ENCODE data around the gene SLC38A8.

SLC38A8 gene

DNA sequence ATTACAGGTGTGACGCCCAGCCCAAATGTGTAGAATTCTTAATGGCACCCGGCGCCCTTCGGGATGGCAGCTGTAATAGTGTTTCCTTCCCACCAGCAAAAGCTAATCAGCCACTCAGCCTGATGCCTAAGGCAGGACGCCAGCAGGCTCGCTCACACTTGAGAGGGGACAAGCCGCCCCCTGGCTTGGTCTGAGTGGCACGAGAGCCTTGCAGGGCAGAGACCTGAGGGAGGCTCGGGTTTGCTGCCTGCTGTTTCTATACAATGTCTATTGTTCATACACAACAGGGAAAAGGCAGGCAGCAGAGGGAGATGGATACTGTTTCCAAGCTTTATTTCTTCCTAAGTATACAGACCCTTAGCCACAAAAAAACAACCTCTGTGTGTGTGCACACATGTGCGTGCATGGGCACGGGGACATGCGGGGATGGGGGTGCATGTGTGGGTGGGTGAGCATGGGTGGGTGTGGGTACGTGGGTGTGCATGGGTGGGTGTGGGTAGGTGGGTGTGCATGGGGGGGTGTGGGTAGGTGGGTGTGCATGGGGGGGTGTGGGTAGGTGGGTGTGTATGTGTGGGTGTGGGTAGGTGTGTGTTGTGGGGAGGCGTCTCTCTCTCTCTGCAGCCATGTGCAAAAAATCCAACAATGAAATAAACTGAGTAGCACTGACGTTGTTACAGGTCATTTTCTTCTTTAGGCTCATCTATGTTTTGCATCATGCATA lies 10.0 kb downstream of the SLC38A8 start:
- no peaks in the 10 kb centered on the region for H3K36me3 ChIP-seq (ENCODE audit: control insufficient read depth, insufficient read depth, low read length)
- H3K27ac ChIP-seq (ENCODE audit: low read depth, low read length) = no peak overlapping the region
- H3K4me1 ChIP-seq (ENCODE audit: control insufficient read depth, insufficient read depth, low read length) = no peaks in the 10 kb centered on the region
- H3K9ac ChIP-seq (ENCODE audit: low read length) = no peak overlapping the region
- H3K27me3 ChIP-seq (ENCODE audit: control insufficient read depth, insufficient read depth, low read length) = no peaks in the 10 kb centered on the region
- no peak overlapping the region for H3K4me3 ChIP-seq (ENCODE audit: low read length)

DNA sequence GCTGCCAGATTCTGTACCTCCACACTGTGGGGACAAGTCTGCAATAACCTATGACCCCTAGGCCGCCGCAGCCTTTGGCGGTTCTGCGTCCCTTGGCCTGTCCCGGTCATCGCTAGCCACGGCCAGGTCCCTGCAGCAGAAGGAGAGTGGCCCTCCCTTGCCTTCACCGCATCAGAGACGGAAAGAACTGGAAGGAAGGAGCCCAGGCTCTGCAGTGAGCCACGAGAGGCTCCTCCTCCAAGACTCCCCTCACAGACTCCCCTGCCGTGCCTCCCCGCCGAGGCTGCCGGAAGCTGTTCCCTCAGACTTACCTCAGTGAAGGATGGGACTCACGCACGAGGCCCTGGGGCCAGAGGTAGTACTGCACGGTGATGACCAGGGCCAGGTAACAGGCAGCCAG lies 11.0 kb downstream of the SLC38A8 start:
- Histone ChIP-seq H3K27ac (ENCODE audit: low read depth, low read length) (no peak overlapping the region), H3K4me3 (ENCODE audit: low read length) (no peak overlapping the region), H3K36me3 (ENCODE audit: control insufficient read depth, insufficient read depth, low read length) (no peaks in the 10 kb centered on the region), H3K27me3 (ENCODE audit: control insufficient read depth, insufficient read depth, low read length) (no peaks in the 10 kb centered on the region), H3K4me1 (ENCODE audit: control insufficient read depth, insufficient read depth, low read length) (no peaks in the 10 kb centered on the region), H3K9ac (ENCODE audit: low read length) (no peak overlapping the region)

DNA sequence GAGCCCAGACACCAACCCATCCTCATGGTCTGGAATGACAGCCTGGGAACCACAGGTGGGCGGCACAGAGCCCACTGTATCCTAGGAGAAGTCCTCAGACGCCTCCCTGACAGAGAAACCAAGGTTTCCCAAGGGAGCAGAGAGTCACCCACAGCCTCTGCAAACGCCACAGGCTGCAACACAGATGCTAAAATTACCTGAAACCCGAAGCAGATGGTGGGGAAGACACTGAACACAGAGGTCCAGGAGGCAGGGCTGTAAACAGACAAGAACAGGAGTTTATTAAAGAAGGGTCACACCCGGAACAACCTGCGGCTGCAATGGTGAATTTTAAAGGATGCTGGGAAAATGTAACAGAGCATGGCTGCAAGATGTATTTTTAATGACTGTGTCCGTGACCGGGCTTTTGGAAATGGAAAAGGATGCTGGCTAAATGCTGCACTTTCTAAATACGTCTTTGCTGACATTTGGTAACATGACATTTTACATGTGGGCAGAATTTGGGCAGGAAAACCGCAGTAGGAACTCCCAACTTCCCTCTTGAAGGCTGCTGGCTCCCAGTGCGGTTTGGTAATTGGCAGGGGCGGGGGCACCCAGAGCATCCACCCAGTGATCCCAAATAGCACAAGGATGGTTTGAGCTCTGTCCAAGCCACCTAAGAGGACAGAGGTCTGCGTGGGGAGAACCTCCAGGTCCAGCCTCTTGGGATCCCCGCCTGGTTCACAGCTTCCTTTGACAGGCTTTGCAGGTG lies 13.1 kb downstream of the SLC38A8 start:
- H3K36me3 ChIP-seq (ENCODE audit: control insufficient read depth, insufficient read depth, low read length) = no peaks in the 10 kb centered on the region
- H3K4me1 ChIP-seq (ENCODE audit: control insufficient read depth, insufficient read depth, low read length) = no peaks in the 10 kb centered on the region
- no peak overlapping the region for H3K27ac ChIP-seq (ENCODE audit: low read depth, low read length)
- no peak overlapping the region for H3K4me3 ChIP-seq (ENCODE audit: low read length)
- no peaks in the 10 kb centered on the region for H3K27me3 ChIP-seq (ENCODE audit: control insufficient read depth, insufficient read depth, low read length)
- H3K9ac ChIP-seq (ENCODE audit: low read length) = no peak overlapping the region

DNA sequence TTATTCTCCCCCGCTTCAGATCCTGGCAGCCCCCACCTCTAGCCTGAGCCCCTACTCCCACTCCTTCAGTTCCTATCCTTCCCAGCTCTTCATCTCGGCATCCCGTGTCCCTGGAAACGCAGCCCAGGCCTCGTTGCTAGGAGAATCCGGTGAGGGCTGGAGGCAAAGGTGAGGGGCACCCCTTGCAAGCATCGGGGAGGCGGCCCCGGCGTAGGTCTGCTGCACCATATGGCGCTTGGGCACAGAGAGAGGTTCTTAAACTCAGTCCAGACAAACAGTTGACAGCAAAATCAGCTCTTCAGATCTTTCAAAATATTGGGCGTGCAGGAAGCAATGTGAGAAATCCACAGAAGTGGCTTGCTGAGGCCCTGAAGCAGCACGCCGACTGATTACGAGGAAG lies 15.0 kb downstream of the SLC38A8 start:
- Histone ChIP-seq H3K27ac (ENCODE audit: low read depth, low read length) (no peak overlapping the region), H3K36me3 (ENCODE audit: control insufficient read depth, insufficient read depth, low read length) (no peaks in the 10 kb centered on the region), H3K4me1 (ENCODE audit: control insufficient read depth, insufficient read depth, low read length) (no peaks in the 10 kb centered on the region), H3K9ac (ENCODE audit: low read length) (no peak overlapping the region), H3K27me3 (ENCODE audit: control insufficient read depth, insufficient read depth, low read length) (no peaks in the 10 kb centered on the region), H3K4me3 (ENCODE audit: low read length) (no peak overlapping the region)

DNA sequence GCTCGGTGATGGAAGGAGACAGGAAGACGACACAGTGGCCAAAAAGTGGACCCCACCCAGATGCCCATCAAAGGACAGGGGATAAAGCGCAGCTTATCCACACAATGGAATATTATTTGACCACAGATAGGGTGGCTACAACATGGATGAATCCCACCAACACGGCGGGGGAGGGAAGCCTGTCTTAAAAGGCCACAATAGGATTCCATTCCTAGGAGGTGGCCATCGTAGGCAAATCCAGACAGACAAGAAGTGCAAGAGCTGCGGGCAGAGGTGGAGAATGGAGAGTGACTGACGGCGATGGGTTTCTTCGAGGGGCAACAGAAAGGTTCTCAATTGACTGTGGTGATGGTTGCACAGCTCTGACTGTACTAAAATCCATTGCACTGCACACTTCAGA lies 16.0 kb downstream of the SLC38A8 start:
- Histone ChIP-seq H3K27ac (ENCODE audit: low read depth, low read length) (no peak overlapping the region), H3K36me3 (ENCODE audit: control insufficient read depth, insufficient read depth, low read length) (no peaks in the 10 kb centered on the region), H3K9ac (ENCODE audit: low read length) (no peak overlapping the region), H3K4me1 (ENCODE audit: control insufficient read depth, insufficient read depth, low read length) (no peaks in the 10 kb centered on the region), H3K4me3 (ENCODE audit: low read length) (no peak overlapping the region), H3K27me3 (ENCODE audit: control insufficient read depth, insufficient read depth, low read length) (no peaks in the 10 kb centered on the region)

DNA sequence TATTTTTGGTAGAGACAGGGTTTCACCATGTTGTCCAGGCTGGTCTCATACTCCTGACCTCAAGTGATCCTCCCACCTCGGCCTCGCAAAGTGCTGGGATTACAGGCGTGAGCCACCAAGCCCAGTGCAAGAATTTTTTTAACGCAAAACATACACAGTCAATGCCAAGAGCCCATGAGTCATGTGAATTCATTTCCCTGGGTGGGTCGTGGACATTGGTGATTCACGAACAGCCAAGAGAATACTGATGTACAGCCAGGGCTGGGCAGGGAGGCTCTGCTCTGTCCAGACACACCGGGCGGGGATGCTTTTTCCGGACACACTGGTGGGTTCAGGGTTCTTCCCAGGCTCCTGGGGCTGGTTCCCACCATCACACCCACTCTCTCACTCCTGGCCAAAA lies 17.7 kb downstream of the SLC38A8 start:
- no peaks in the 10 kb centered on the region for H3K36me3 ChIP-seq (ENCODE audit: control insufficient read depth, insufficient read depth, low read length)
- no peak overlapping the region for H3K4me3 ChIP-seq (ENCODE audit: low read length)
- no peaks in the 10 kb centered on the region for H3K27me3 ChIP-seq (ENCODE audit: control insufficient read depth, insufficient read depth, low read length)
- H3K4me1 ChIP-seq (ENCODE audit: control insufficient read depth, insufficient read depth, low read length) = no peaks in the 10 kb centered on the region
- no peak overlapping the region for H3K27ac ChIP-seq (ENCODE audit: low read depth, low read length)
- H3K9ac ChIP-seq (ENCODE audit: low read length) = no peak overlapping the region

DNA sequence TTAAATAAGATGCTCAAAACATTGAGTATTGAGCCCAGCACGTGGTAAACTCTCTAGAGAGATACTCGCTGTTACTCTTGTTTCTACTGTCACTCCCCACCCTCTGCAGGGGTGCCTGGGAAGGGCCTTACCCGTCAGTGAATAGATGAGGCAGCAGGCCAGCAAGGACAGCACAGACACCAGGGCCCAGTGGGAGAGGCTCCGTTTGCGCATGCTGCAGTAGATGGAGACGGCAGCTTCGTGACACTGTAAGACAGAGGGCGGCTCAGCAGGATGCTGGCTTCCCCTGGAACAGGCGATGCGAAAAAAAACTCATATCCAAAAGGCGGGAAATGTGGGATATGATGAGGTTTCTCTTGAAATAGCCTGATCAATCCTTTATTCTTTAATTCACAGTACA lies 20.0 kb downstream of the SLC38A8 start:
- H3K27me3 ChIP-seq (ENCODE audit: control insufficient read depth, insufficient read depth, low read length) = no peaks in the 10 kb centered on the region
- no peaks in the 10 kb centered on the region for H3K4me1 ChIP-seq (ENCODE audit: control insufficient read depth, insufficient read depth, low read length)
- no peaks in the 10 kb centered on the region for H3K36me3 ChIP-seq (ENCODE audit: control insufficient read depth, insufficient read depth, low read length)
- no peak overlapping the region for H3K9ac ChIP-seq (ENCODE audit: low read length)
- H3K4me3 ChIP-seq (ENCODE audit: low read length) = no peak overlapping the region
- H3K27ac ChIP-seq (ENCODE audit: low read depth, low read length) = no peak overlapping the region

DNA sequence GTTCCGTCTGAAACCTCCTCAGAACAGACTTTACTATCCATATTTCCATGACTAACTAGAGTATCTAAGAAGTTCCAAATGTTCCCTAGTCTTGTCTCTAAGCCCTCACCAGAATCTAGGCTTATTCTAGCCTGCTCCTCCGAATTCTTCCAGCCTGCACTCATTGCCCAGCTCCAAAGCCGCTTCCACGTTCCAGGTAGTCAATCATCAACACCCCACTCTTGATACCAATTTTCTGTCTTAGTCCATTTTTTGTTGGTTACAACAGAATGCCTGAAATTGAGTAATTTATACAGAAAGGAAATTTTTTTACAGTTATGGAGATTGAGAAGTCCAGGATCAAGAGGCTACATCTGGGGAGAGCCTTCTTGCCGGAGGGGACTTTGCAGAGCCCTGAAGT lies 21.1 kb downstream of the SLC38A8 start:
- Histone ChIP-seq H3K36me3 (ENCODE audit: control insufficient read depth, insufficient read depth, low read length) (no peaks in the 10 kb centered on the region), H3K9ac (ENCODE audit: low read length) (no peak overlapping the region), H3K27ac (ENCODE audit: low read depth, low read length) (no peak overlapping the region), H3K4me3 (ENCODE audit: low read length) (no peak overlapping the region), H3K27me3 (ENCODE audit: control insufficient read depth, insufficient read depth, low read length) (no peaks in the 10 kb centered on the region), H3K4me1 (ENCODE audit: control insufficient read depth, insufficient read depth, low read length) (no peaks in the 10 kb centered on the region)

DNA sequence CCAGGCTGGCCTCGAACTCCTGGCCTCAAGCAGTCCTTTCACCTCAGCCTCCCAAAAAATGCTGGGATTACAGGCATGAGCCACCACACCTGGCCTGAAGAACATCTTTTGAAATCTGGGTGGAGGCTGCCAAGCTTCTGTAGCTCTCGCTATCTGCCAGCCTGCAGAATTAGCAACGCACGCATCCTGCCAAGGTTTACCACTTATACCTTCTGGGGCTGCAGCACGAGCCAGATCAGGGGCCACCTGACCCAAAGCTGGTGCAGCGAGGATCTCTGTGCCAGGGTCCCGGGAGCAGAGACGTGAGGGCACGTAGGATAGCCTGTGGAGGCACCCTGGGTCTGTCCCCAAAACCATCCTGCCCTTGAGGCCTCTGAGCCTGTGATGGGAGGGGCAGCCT lies 22.2 kb downstream of the SLC38A8 start:
- Histone ChIP-seq H3K9ac (ENCODE audit: low read length) (no peak overlapping the region), H3K4me3 (ENCODE audit: low read length) (no peak overlapping the region), H3K36me3 (ENCODE audit: control insufficient read depth, insufficient read depth, low read length) (no peaks in the 10 kb centered on the region), H3K4me1 (ENCODE audit: control insufficient read depth, insufficient read depth, low read length) (no peaks in the 10 kb centered on the region), H3K27me3 (ENCODE audit: control insufficient read depth, insufficient read depth, low read length) (no peaks in the 10 kb centered on the region), H3K27ac (ENCODE audit: low read depth, low read length) (no peak overlapping the region)

DNA sequence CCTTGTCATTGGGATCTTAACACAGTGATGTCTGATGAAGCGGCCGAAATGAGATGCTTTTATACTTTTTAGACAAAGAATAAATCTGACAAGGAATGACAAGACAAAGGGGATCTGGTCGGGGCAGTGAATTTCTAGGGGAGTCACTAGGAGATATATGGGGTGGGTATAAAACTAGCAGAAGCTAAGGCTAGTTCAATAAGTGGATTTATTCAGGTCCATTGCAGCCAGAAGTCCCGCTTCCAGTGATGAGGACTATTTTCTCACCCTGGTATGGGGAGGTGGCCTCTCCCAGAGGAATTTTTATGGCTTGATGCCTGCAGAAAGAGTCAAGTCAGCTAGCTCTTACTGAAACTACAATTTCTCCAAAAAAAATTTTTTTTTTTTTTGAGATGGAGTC lies 23.9 kb downstream of the SLC38A8 start:
- H3K27ac ChIP-seq (ENCODE audit: low read depth, low read length) = no peak overlapping the region
- no peaks in the 10 kb centered on the region for H3K4me1 ChIP-seq (ENCODE audit: control insufficient read depth, insufficient read depth, low read length)
- peaks cover 3% of the 10 kb centered on the region for H3K27me3 ChIP-seq (ENCODE audit: control insufficient read depth, insufficient read depth, low read length)
- no peaks in the 10 kb centered on the region for H3K36me3 ChIP-seq (ENCODE audit: control insufficient read depth, insufficient read depth, low read length)
- H3K9ac ChIP-seq (ENCODE audit: low read length) = no peak overlapping the region
- no peak overlapping the region for H3K4me3 ChIP-seq (ENCODE audit: low read length)

DNA sequence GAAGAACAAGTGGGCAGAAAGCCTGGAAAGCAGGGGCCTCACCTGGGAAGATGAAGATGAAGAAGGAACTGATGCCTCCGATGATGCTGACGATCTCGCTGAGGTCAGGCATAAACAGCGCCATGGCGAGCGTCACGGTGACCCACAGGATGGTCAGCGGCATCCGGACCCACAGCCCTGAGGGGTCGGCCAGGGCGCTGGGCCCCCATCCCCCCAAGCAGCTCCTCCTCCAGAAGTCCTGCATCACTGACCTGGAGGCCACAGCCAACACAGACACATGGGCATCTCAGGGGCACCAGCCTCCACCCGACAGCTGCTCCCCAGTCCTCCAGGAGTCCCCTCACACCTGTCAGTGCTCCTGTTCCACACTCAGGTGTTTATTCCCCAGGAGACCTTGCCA lies 26.1 kb downstream of the SLC38A8 start:
- Histone ChIP-seq H3K4me3 (ENCODE audit: low read length) (no peak overlapping the region), H3K27ac (ENCODE audit: low read depth, low read length) (no peak overlapping the region), H3K4me1 (ENCODE audit: control insufficient read depth, insufficient read depth, low read length) (no peaks in the 10 kb centered on the region), H3K9ac (ENCODE audit: low read length) (no peak overlapping the region), H3K36me3 (ENCODE audit: control insufficient read depth, insufficient read depth, low read length) (no peaks in the 10 kb centered on the region), H3K27me3 (ENCODE audit: control insufficient read depth, insufficient read depth, low read length) (peaks cover 3% of the 10 kb centered on the region)

DNA sequence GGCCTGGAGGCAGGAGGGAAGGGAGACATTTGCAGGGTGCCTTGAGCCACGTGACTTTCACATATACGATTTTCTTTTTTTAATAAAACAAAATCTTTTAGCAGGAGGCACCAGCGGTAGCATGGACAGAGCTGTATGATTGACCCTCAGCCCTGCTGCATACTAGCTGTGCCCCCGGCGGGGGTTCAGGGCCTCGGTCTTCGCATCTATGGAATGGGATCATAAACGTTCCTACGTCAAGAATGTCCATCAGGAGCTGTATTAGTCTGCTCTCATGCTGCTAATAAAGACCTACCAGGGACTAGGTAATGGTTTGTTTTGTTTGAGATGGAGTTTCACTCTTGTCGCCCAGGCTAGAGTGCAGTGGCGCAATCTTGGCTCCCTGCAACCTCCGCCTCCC lies 27.2 kb downstream of the SLC38A8 start:
- no peaks in the 10 kb centered on the region for H3K36me3 ChIP-seq (ENCODE audit: control insufficient read depth, insufficient read depth, low read length)
- H3K27ac ChIP-seq (ENCODE audit: low read depth, low read length) = no peak overlapping the region
- no peak overlapping the region for H3K9ac ChIP-seq (ENCODE audit: low read length)

More for the DNA sequence above, 27.2 kb downstream of the SLC38A8 start:
- Histone ChIP-seq H3K27me3 (ENCODE audit: control insufficient read depth, insufficient read depth, low read length) (peaks cover 3% of the 10 kb centered on the region), H3K4me1 (ENCODE audit: control insufficient read depth, insufficient read depth, low read length) (no peaks in the 10 kb centered on the region), H3K4me3 (ENCODE audit: low read length) (no peak overlapping the region)
